ENCODE measurements around the gene PKIB.
"Not testable (repeated sequence)": the region's sequence is repeated elsewhere in the genome, so short reads cannot be mapped to it uniquely, and the experiment has no call there.

PKIB gene

DNA sequence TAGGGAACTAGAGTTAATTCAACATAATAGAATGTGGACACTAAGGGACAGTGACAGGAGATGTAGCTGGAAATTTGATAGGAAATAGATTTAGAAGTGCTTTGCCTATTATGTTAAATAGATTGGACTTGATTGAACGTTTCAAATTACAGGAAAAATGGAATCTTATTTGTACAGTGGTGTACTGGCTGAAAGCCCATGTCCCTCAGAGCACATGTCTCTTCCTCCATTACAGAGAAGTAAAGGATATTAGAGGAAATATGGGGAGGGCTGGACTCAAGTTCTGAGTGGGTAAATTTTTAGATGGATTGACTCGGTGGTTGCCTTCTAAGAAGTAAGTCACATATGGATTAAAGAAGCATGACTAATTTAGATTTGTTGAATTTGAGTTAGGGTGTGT, 11.4 kb downstream of the PKIB start:
- no peak for DNase-seq

DNA sequence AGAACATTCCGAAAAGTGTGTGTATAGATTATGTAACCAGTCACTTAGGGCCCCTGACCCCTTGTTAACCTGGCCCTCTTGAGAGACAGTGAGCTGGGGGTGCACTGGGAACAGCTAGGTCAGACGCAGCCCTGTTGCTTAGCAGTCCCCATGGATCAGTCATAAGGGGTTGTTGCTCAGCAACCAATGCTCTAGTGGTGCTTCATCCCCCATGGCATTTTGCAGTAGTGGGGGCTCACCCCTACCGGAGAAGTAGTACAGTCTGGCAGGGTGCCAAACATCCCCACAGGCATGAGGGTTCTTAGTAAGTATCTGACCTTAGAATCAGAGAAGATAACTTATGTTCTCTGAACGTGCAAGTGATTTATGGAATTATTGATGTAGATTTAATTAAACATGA, 12.3 kb downstream of the PKIB start:
- DNase-seq: no peak

- no peak for DNase-seq
Measured at GRCh38 chr6:122623279-122623678, 13.1 kb downstream of the PKIB start.

- no peak for DNase-seq
Measured at GRCh38 chr6:122624853-122625252, 14.6 kb downstream of the PKIB start.

DNA sequence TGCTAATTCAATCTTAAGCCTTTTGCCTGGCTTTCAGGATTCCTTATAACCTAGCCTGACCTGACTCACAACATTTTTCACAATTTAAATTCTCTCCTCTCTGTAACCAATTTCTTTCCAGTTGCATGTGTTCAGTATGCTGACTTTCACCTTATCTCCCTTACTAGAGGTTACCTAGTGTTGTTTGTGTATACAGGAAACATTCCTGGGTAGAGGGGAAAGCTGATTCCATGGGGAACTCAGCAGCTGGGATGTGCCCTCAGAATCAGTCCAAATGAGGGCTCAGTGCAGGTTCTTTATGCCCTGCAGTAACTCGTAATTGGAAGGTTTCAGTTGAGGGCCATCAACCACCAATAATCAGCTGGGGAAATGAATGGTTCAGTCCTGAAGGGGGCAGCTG, 18.5 kb downstream of the PKIB start:
- no peak for DNase-seq

DNA sequence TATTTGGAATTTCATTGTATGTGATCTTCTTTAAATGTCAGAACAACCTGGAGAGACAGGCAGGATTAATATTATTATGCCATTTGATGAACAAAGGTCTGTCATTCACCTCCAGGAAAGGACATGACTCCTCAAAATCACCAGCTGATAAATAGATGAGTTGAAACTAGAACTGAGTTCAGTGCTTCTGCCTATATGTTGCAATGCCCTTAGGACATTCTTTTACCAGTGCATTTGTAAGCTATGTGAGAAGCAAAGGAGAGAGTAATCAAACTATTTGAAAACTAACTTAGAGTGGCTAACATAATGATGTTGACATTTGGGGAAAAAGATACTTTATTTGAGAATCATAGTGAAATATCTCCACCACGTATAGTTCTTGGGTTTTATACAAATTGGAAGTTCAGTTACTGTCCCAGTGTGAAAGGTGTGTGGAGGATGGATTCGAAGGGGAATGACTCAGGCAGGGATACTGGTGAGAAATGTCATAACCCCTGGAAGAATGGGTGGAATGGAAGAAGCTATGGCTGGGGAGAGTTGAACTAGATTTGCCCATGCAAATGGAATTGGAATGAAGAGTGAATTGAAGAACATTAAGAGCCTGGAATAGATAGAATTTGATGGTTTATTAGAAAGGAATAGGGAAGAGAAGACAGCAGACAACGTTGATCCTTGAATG, 21.5 kb downstream of the PKIB start:
- DNase-seq: no peak

- no peak for DNase-seq
Measured at GRCh38 chr6:122640366-122640765, 30.2 kb downstream of the PKIB start.

GRCh38 chr6:122641819-122642218, 31.6 kb downstream of the PKIB start:
- DNase-seq: no peak

DNA sequence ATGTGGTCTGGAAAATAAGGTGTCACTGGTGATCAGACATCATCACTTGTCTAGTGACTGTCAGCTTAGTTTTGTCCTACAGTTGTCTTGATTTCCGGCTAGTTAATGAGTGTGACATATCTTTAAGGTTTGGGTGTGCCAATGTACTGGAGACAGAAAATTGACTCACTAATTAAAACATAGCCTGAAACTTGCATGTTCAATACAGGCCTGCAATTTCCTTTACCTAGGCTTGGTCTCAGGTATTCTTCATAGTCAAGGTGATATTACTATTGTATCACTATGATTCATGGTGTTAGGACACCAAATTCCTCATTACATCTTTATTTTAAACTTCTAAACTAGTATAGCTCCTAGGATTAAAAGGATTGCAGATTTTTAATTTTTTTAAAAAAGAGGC, 32.4 kb downstream of the PKIB start:
- not testable (repeated sequence) for DNase-seq

DNA sequence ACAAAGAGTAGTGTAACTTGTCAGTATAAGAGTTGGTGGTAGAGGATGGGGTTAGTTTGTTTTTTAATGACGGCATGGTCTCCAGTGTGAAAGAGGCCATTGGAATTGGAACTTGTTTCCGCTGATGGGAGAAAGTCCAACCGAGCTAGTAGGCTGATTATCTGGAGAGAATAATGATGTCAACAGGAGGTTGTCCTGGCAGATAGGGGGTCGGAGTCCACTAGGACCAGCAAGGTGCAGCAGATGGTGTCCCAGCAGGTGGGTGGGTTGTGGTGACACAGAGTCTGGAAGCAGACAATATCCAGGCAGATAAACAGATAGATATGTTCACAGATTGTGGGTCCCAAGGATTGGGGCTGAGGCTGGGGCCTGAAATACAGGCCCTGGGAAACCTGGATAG, 35.1 kb downstream of the PKIB start:
- no peak for DNase-seq

DNA sequence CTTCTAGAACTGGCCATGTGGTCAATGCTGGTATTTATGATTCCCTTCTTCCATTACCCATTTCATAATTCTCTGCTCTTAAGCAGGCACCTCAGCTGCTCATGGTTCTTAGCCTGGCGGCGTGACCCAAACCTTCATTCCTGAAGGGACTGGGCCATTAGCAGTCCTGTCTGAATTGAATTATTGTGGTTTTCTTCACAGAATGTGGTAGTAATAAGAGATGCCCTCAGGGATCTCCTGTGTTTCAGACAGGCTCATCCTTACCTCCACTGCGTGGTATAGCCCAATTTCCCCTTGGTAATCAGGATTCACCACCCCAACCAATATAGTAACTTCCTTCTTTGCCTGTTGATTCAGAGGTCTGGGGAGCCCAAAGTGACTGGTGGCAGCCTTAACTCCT, 37.6 kb downstream of the PKIB start:
- no peak for DNase-seq

GRCh38 chr6:122648726-122649125, 38.5 kb downstream of the PKIB start:
- no peak for DNase-seq

GRCh38 chr6:122649701-122650100, 39.5 kb downstream of the PKIB start:
- DNase-seq: no peak

- DNase-seq: no peak
Measured at GRCh38 chr6:122650403-122650802, 40.2 kb downstream of the PKIB start.

DNA sequence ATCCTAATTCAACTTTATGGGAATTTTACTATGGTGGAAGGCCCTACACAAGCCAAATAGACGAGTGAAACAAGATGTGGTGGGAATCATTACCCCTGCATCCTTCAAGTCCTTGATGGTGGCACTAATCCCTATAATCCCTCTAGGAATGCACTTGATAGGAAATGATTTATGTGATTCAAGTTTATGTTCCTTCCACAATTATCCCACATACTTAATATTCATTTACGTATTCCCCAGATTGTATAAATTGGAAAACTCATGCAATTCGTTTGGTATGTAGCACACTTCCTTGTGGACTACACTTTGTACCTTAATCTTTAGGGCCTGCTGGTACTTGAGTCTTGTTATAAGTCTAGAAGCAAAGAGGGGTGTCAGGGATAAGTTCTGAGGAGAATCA, 40.8 kb downstream of the PKIB start:
- no peak for DNase-seq

GRCh38 chr6:122651604-122652003, 41.4 kb downstream of the PKIB start:
- no peak for DNase-seq

GRCh38 chr6:122652431-122652830, 42.2 kb downstream of the PKIB start:
- DNase-seq: no peak

GRCh38 chr6:122653094-122653493, 42.9 kb downstream of the PKIB start:
- DNase-seq: no peak

DNA sequence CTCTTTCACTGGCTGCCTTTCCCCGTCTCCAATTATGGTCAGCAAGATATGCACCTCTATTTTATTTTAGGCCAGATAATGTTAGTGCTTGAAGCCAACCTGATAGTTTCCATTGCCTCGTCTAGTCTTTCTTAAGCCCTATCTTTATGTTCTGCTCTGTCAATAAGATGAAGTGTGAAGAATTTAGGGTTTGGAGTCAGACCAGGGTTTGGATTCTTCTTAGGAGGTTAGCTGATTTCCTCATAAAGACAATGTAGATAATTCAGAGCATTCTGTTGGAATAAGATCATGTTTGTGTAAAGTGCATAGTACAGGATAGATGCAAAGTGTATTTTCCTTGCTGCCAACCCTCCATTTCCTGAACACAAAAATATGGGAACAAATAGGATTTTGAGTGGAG, 43.8 kb downstream of the PKIB start:
- DNase-seq: no peak

GRCh38 chr6:122657601-122658000, 47.4 kb downstream of the PKIB start:
- no peak for DNase-seq

GRCh38 chr6:122660296-122660695, 50.1 kb downstream of the PKIB start:
- no peak for DNase-seq

GRCh38 chr6:122663981-122664380, 53.8 kb downstream of the PKIB start:
- no peak for DNase-seq

GRCh38 chr6:122665929-122666328, 55.7 kb downstream of the PKIB start:
- no peak for DNase-seq

GRCh38 chr6:122666418-122666817, 56.2 kb downstream of the PKIB start:
- no peak for DNase-seq

DNA sequence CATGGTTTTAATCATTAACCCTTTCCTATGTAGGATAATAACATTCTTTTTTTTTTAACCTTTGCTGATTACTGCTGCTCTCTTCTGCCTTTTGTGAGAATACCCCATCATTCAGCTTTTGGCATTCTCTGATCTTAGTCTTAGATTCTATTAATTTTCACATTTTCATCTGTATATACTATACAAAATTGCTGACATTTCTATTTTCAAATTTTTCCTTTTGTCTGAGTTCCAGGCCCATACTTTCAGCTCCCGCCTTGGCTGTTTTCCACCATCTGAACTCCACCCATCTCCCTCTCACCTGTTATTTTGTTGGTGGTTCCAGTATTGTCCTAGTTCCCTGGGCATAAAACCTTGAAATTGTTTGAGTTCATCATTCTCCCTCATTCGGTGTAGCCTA, 59.2 kb downstream of the PKIB start:
- no peak for DNase-seq

DNA sequence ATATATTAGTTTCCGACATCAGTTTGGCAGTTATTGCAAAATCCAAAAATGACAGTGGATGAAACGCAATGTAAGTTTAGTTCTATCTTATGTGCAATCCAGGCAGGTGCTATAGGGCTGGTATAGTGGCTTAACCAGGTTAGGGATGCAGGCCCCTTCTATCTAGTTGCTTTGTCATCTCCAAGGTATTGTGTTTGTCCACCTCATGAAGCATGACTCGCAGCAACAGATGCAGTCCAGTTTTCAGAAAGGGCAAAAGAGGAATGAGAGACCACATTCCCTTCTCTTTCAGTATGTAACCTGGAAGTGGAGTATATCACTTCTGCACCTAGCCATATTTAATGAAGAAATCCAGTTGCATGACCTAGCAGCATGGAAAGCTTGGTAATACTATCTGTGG, 59.7 kb downstream of the PKIB start:
- no peak for DNase-seq

Data from activated CD8-positive, alpha-beta memory T cell treated with anti-CD3 and anti-CD28 coated beads, Interleukin-2, amount 50 U/mL, for 48 hours (primary cell).